A673 (cell line): ENCODE data around the gene CDC42EP3. TPM values are rescaled to one million over a fixed set of nuclear protein-coding genes. Genes with fewer than 3 reads are reported as not detected.

ENCODE experiments used
- BruUV-seq: library from RNA; stranded (reverse); fragments of 400-500 nt; replicated peaks from 2 replicates; lab custom pipeline; 2021; lab: Mats Ljungman, UMichigan
- CTCF ChIA-PET: fragments of 300-600 bp; sonication (Branson Sonifier 250); formaldehyde crosslinking; loops from one replicate; lab custom pipeline; 2022; ENCODE audit warnings: antibody characterized with exemption; lab: Charles Lee
- POLR2A ChIA-PET: fragments of 300-600 bp; sonication (Branson Sonifier 250); formaldehyde crosslinking; loops from one replicate; lab custom pipeline; 2022; ENCODE audit warnings: antibody characterized with exemption; ENCODE audit not compliant: low non-redundant PET; lab: Charles Lee
- DNase-seq: peaks from one replicate; pipeline ENCODE4 v3.0.0-alpha.2; 2015; ENCODE audit warnings: low spot score
- H3K27ac ChIP-seq: fragments of 200-600 bp; sonication (generic); 2 replicates; pipeline ENCODE4 v1.5.1; 2016; ENCODE audit warnings: mixed run types, low read depth, mild to moderate bottlenecking, mixed read lengths, antibody characterized with exemption, low read length; ENCODE audit not compliant: poor library complexity, severe bottlenecking
- H3K27me3 ChIP-seq: fragments of 200-600 bp; sonication (generic); replicated peaks from 2 replicates; pipeline ENCODE4 v1.6.1; 2017; ENCODE audit warnings: mixed run types, low read depth, mild to moderate bottlenecking, mixed read lengths, antibody characterized with exemption, low read length; ENCODE audit not compliant: insufficient read depth, poor library complexity
- H3K36me3 ChIP-seq: fragments of 200-600 bp; sonication (generic); 2 replicates; pipeline ENCODE4 v1.6.1; 2016; ENCODE audit warnings: mixed run types, mild to moderate bottlenecking, mixed read lengths, antibody characterized with exemption, low read length; ENCODE audit not compliant: insufficient read depth, poor library complexity, severe bottlenecking
- H3K4me1 ChIP-seq: fragments of 200-600 bp; sonication (generic); 2 replicates; pipeline ENCODE4 v1.6.1; 2017; ENCODE audit warnings: mixed run types, mild to moderate bottlenecking, mixed read lengths, antibody characterized with exemption, low read length; ENCODE audit not compliant: insufficient read depth, poor library complexity, severe bottlenecking
- H3K4me3 ChIP-seq: fragments of 200-600 bp; sonication (generic); 2 replicates; pipeline ENCODE4 v1.5.1; 2016; ENCODE audit warnings: low read depth, mixed run types, mild to moderate bottlenecking, mixed read lengths, low read length; ENCODE audit not compliant: poor library complexity, severe bottlenecking
- H3K9me3 ChIP-seq: fragments of 200-600 bp; sonication (generic); 2 replicates; pipeline ENCODE4 v1.6.1; 2016; ENCODE audit warnings: mixed run types, low read depth, mild to moderate bottlenecking, mixed read lengths, antibody characterized with exemption, low read length; ENCODE audit not compliant: poor library complexity, severe bottlenecking
- EZH2 ChIP-seq: fragments of 200-600 bp; sonication (generic); IDR thresholded peaks from 2 replicates; pipeline ENCODE4 v1.6.1; 2017; ENCODE audit warnings: borderline replicate concordance, low read depth, mild to moderate bottlenecking, mixed read lengths, antibody characterized with exemption, low read length; ENCODE audit not compliant: poor library complexity, severe bottlenecking
- intact Hi-C: fragments of 100-400 bp; cut with micrococcal nuclease; formaldehyde crosslinking; loops from one replicate; pipeline ENCODE4 v1.10.0; 2022; ENCODE audit not compliant: unreplicated experiment
- total RNA-seq: library from RNA; stranded (reverse); gene quantifications from 2 replicates; pipeline ENCODE4 v1.2.3, GENCODE V29; 2021
- TF ChIP-seq, protein P1 (sequence below): fragments of 300-800, 200-600 bp; sonication (generic); conservative IDR thresholded peaks from 2 replicates; pipeline ENCODE4 v1.5.1; 2017; ENCODE audit warnings: low read depth, mild to moderate bottlenecking, antibody characterized with exemption, low read length, moderate library complexity, mixed read lengths

CDC42EP3 gene
- total RNA-seq, 1 experiment from 2014 or later: 12.2 TPM

DNA sequence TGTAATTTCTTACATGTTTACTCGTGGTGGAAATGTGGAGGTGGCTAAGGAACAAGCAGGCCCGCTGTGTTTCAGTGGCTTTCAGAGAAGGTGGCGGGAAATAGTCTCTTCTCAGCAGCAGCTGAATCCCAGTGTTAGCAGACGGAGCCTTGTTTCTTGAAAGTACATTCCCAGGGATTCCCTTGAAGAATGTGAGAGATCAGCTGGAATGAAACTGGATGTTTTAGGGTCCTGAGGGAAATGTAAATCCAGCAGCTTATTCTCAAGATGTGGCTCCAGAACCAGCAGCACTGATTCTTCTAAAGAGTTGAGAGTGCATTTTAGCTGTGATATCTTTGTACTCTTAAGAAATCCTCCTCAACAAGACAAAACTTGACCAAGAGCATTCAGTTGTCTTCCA is 59.1 kb downstream of the CDC42EP3 start:
- no peaks in the 10 kb centered on the region for H3K36me3 ChIP-seq
- no peaks in the 10 kb centered on the region for H3K27me3 ChIP-seq
- no peaks in the 10 kb centered on the region for H3K9me3 ChIP-seq
- no peak overlapping the region for H3K4me3 ChIP-seq
- POLR2A ChIA-PET: no interaction called here
- TF ChIP-seq EZH2: no peak
- TF ChIP-seq, protein P1, sequence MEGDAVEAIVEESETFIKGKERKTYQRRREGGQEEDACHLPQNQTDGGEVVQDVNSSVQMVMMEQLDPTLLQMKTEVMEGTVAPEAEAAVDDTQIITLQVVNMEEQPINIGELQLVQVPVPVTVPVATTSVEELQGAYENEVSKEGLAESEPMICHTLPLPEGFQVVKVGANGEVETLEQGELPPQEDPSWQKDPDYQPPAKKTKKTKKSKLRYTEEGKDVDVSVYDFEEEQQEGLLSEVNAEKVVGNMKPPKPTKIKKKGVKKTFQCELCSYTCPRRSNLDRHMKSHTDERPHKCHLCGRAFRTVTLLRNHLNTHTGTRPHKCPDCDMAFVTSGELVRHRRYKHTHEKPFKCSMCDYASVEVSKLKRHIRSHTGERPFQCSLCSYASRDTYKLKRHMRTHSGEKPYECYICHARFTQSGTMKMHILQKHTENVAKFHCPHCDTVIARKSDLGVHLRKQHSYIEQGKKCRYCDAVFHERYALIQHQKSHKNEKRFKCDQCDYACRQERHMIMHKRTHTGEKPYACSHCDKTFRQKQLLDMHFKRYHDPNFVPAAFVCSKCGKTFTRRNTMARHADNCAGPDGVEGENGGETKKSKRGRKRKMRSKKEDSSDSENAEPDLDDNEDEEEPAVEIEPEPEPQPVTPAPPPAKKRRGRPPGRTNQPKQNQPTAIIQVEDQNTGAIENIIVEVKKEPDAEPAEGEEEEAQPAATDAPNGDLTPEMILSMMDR: no peak
- no peak for DNase-seq
- CTCF ChIA-PET: no interaction called here
- BruUV-seq: no TSS peak
- no peaks in the 10 kb centered on the region for H3K4me1 ChIP-seq
- H3K27ac ChIP-seq: no peak overlapping the region
- intact Hi-C loops: no loop called here

DNA sequence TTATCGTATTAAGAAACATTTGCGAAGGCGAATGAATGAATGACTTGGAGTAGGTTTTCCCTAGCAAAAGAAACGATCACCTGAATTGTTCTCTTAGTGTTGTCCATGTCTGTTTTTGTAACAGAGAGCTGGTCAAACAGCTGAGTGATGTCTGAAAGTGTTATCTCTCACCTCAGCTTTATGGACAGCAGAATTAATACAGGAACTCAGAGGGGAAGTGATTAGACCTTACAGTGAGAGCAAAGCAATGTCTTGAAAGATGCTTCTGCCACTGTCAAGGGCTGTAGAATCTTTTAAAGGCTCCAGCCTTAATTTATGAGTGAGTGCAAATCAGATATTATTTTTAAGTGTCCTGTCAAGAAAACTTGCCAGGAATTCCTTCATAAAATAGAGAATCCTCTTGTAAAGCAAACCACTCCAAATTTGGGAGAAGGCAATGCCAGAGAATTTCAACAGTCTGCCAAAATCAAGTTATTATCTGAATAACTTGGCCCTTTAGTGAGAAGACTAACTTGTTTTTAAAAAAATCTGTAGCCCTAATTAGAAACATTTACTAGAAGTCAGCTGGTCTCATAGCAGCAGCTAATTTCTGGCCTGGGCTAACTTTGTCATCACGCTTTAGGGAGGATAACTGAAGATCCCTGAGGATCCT is 60.7 kb downstream of the CDC42EP3 start:
- Histone ChIP-seq H3K4me1 (no peaks in the 10 kb centered on the region), H3K27ac (no peak overlapping the region), H3K9me3 (no peaks in the 10 kb centered on the region), H3K27me3 (no peaks in the 10 kb centered on the region), H3K4me3 (no peak overlapping the region), H3K36me3 (no peaks in the 10 kb centered on the region)
- BruUV-seq: no TSS peak
- CTCF ChIA-PET: no interaction called here
- TF ChIP-seq, protein P1: no peak
- TF ChIP-seq EZH2: no peak
- POLR2A ChIA-PET: no interaction called here
- DNase-seq: no peak
- intact Hi-C loops: no loop called here

DNA sequence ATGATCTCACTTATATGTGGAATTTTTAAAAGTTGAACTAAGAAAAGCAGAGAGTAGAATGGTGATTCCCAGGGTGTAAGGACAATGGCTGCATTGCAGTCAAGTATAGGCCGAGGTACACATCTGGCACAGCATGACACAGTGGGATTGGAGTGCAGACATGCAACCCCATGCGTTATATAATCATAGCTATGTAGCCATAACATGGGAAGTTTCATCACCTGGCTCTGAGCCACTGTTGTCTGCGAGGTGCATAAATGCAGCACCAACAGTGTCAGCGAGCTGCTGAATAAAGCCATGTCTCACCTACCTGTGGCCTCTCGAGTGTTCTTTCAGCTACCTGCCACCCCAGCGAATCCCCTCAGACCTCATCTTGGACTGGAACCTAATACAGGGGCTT is 61.7 kb downstream of the CDC42EP3 start:
- Histone ChIP-seq H3K36me3 (no peaks in the 10 kb centered on the region), H3K27ac (no peak overlapping the region), H3K4me1 (no peaks in the 10 kb centered on the region), H3K27me3 (no peaks in the 10 kb centered on the region), H3K9me3 (no peaks in the 10 kb centered on the region), H3K4me3 (no peak overlapping the region)
- DNase-seq: no peak
- ChIA-PET POLR2A (no interaction called here), CTCF (no interaction called here)
- TF ChIP-seq, protein P1: no peak
- TF ChIP-seq EZH2: no peak
- intact Hi-C loops: no loop called here
- no TSS peak for BruUV-seq
